ENCODE measurements around the gene SH3BP4. TPM values are rescaled to one million over a fixed set of nuclear protein-coding genes. Genes with fewer than 3 reads are reported as not detected.

The SH3BP4 gene
- polyA plus RNA-seq, 1 donor (not counting 4 experiments of a cell fraction or from before 2014, with no cell fraction given) = 50.4 TPM

DNA sequence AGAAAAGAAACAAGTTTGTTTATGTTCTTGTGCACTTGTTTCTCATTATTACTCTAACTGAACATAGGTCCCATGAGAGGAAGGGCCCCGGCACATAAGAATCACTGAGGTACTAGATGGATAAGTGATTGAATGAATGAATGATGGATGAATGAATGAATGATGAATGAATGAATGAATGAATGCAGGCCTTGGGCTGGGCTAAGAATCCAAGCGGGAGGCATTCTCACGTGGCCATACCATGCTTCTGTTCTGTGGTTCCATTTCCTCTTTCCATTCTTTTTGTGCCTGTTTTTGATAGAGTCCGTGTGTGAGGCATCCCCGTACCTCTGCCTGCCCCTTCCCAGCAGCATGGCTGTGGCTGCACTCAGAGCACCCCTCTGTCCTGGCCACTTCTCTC is 94.8 kb downstream of the SH3BP4 start:
- H3K4me3 ChIP-seq (ENCODE audit: control insufficient read depth in 2 of 3, extremely low read depth in 1 of 3, insufficient read depth in 2 of 3, low read depth in 1 of 3, low read length in 3 of 3) = no peak overlapping the region
- peaks cover 36 to 39% of the 10 kb centered on the region in 2 experiments for H3K36me3 ChIP-seq (ENCODE audit: control insufficient read depth in 2 of 2, extremely low read depth in 1 of 2, insufficient read depth in 2 of 2, low read length in 2 of 2)
- no peak overlapping the region for H3K9ac ChIP-seq (ENCODE audit: control insufficient read depth, extremely low read depth, insufficient read depth, low read length)
- no peak overlapping the region for H2AFZ ChIP-seq (ENCODE audit: control insufficient read depth, low read length)
- no peaks in the 10 kb centered on the region for H3K9me3 ChIP-seq (ENCODE audit: control insufficient read depth, low read depth, low read length)
- H3K4me1 ChIP-seq (ENCODE audit: control insufficient read depth, extremely low read depth, insufficient read depth, low read length) = peaks cover 9% of the 10 kb centered on the region
- TF ChIP-seq, protein P1, sequence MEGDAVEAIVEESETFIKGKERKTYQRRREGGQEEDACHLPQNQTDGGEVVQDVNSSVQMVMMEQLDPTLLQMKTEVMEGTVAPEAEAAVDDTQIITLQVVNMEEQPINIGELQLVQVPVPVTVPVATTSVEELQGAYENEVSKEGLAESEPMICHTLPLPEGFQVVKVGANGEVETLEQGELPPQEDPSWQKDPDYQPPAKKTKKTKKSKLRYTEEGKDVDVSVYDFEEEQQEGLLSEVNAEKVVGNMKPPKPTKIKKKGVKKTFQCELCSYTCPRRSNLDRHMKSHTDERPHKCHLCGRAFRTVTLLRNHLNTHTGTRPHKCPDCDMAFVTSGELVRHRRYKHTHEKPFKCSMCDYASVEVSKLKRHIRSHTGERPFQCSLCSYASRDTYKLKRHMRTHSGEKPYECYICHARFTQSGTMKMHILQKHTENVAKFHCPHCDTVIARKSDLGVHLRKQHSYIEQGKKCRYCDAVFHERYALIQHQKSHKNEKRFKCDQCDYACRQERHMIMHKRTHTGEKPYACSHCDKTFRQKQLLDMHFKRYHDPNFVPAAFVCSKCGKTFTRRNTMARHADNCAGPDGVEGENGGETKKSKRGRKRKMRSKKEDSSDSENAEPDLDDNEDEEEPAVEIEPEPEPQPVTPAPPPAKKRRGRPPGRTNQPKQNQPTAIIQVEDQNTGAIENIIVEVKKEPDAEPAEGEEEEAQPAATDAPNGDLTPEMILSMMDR (optimal IDR thresholded peaks at IDR 0.05 in 1 of 3, IDR thresholded peaks at IDR 0.05 in 1 of 3, conservative IDR thresholded peaks at IDR 0.05 in 1 of 3; ENCODE audit: extremely low read depth in 1 of 3, insufficient read depth in 2 of 3, low read length in 3 of 3) = no peak
- dilution Hi-C loops (cut with MboI; ENCODE audit: extremely low pct_ligation_motif_present, low sequenced_read_pairs) = no loop called here
- DNase-seq (ENCODE audit: low read depth, low spot score) = no peak
- FAIRE-seq = no peak
- H4K20me1 ChIP-seq (ENCODE audit: control insufficient read depth, extremely low read depth, insufficient read depth, low read length) = peaks cover 6% of the 10 kb centered on the region
- peaks cover 63% of the 10 kb centered on the region for H3K79me2 ChIP-seq (ENCODE audit: control insufficient read depth, insufficient read depth, low read length)
- H3K4me2 ChIP-seq (ENCODE audit: control insufficient read depth, extremely low read depth, insufficient read depth, low read depth, low read length) = no peak overlapping the region
- H3K27ac ChIP-seq (ENCODE audit: control insufficient read depth, insufficient read depth, low read length) = no peak overlapping the region
- H3K27me3 ChIP-seq (ENCODE audit: control insufficient read depth, extremely low read depth, insufficient read depth, low read length) = no peaks in the 10 kb centered on the region
- H3K9me1 ChIP-seq (ENCODE audit: control insufficient read depth, extremely low read depth, insufficient read depth, low read length) = peaks cover 2% of the 10 kb centered on the region

- Histone ChIP-seq H3K9me3 (ENCODE audit: control insufficient read depth, low read depth, low read length) (no peaks in the 10 kb centered on the region), H3K36me3 (ENCODE audit: control insufficient read depth in 2 of 2, extremely low read depth in 1 of 2, insufficient read depth in 2 of 2, low read length in 2 of 2) (peaks cover 35% of the 10 kb centered on the region in 2 experiments), H4K20me1 (ENCODE audit: control insufficient read depth, extremely low read depth, insufficient read depth, low read length) (peaks cover 6% of the 10 kb centered on the region), H3K4me1 (ENCODE audit: control insufficient read depth, extremely low read depth, insufficient read depth, low read length) (peaks cover 9% of the 10 kb centered on the region), H3K4me2 (ENCODE audit: control insufficient read depth, extremely low read depth, insufficient read depth, low read depth, low read length) (no peak overlapping the region), H2AFZ (ENCODE audit: control insufficient read depth, low read length) (no peak overlapping the region), H3K9ac (ENCODE audit: control insufficient read depth, extremely low read depth, insufficient read depth, low read length) (no peak overlapping the region), H3K27me3 (ENCODE audit: control insufficient read depth, extremely low read depth, insufficient read depth, low read length) (no peaks in the 10 kb centered on the region), H3K9me1 (ENCODE audit: control insufficient read depth, extremely low read depth, insufficient read depth, low read length) (peaks cover 2% of the 10 kb centered on the region), H3K79me2 (ENCODE audit: control insufficient read depth, insufficient read depth, low read length) (peaks cover 61% of the 10 kb centered on the region), H3K4me3 (ENCODE audit: control insufficient read depth in 2 of 3, extremely low read depth in 1 of 3, insufficient read depth in 2 of 3, low read depth in 1 of 3, low read length in 3 of 3) (no peak overlapping the region), H3K27ac (ENCODE audit: control insufficient read depth, insufficient read depth, low read length) (no peak overlapping the region)
- DNase-seq (ENCODE audit: low read depth, low spot score) (no peak), FAIRE-seq (no peak)
- dilution Hi-C loops (cut with MboI; ENCODE audit: extremely low pct_ligation_motif_present, low sequenced_read_pairs) = no loop called here
- no peak for TF ChIP-seq EZH2 (IDR thresholded peaks at IDR 0.05; ENCODE audit: low read length)
- TF ChIP-seq, protein P1 (optimal IDR thresholded peaks at IDR 0.05 in 1 of 3, IDR thresholded peaks at IDR 0.05 in 1 of 3, conservative IDR thresholded peaks at IDR 0.05 in 1 of 3; ENCODE audit: extremely low read depth in 1 of 3, insufficient read depth in 2 of 3, low read length in 3 of 3) = no peak
Measured at GRCh38 chr2:235047171-235048160, 95.6 kb downstream of the SH3BP4 start.
